HG02571 (cell line): Measurements from ENCODE around the gene PXDN.
"Not testable (repeated sequence)": the region's sequence is repeated elsewhere in the genome, so short reads cannot be mapped to it uniquely, and the experiment has no call there.

Source experiments
- ATAC-seq: cut with Tn5 transposase; IDR thresholded peaks from one replicate; pipeline ENCODE4 v1.9.1; 2021; ENCODE audit warnings: mild to moderate bottlenecking, moderate library complexity; ENCODE audit not compliant: unreplicated experiment

PXDN gene

GRCh38 chr2:1688859-1689258, 55.5 kb downstream of the PXDN start:
- ATAC-seq = no peak

- ATAC-seq = no peak
Measured at GRCh38 chr2:1688161-1688560, 56.2 kb downstream of the PXDN start.

- ATAC-seq = no peak
Measured at GRCh38 chr2:1687254-1687653, 57.1 kb downstream of the PXDN start.

GRCh38 chr2:1686784-1687105, 57.6 kb downstream of the PXDN start:
- ATAC-seq = no peak

GRCh38 chr2:1685957-1686783, 58.1 kb downstream of the PXDN start:
- no peak for ATAC-seq

GRCh38 chr2:1685078-1685956, 59.0 kb downstream of the PXDN start:
- no peak for ATAC-seq

DNA sequence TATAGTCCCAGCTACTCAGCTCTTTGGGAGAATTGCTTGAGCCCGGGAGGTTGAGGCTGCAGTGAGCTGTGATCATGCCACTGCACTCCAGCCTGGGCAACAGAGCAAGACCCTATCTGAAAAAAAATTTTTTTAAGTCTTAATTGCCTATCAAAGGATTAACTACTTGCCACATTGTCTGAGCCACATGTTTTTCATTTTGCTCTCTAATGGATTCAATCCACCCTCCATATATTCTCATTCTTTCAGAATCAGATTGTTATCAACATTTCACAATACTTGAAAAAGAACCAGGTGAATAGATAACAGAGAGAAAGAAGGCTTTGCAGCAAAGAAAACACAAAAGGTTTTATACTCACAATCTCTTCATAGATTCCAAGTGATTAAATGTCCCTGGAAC, 61.0 kb downstream of the PXDN start:
- ATAC-seq = no peak

- no peak for ATAC-seq
Measured at GRCh38 chr2:1682181-1682440, 62.2 kb downstream of the PXDN start.

DNA sequence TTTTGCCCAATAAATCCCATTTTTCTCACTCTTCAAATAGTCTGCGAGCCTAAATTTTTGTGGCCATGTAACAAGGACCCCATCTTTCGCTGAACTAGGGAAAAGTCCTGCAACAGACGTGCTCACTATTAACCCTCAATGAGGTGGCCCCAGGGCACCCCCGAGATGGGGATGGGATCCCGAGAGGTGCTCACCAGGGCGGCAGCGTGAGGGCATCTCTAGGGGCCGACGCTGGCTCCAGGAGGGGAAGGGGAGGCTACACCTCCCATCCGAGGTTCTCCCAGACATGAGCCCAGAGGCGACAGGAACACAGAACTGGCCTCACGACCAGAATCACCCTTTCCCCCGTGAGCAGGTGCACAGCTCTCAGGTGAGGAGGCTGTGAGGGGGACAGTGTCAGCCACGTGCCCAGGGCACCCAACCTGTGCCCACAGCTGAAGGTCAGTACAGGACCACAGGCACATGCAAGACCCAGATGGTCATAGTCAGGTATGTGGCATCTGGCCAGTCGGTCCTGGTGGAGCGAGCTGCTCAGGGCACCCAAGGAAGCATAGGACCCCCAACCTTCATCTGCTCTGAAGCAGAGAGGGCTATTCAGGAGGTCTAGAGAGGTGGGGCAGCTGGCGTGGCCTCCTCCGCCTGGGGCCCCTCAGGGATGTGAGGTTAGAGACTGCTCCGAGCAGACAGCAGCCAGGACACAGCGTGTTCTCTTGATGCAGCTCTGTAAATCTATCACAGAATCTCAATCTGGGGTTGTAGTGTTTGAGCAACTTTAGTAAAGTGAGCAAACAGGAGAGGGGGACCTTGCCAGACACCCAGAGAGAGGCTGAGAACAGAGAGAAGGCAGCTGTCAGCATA, 62.8 kb downstream of the PXDN start:
- ATAC-seq = no peak

DNA sequence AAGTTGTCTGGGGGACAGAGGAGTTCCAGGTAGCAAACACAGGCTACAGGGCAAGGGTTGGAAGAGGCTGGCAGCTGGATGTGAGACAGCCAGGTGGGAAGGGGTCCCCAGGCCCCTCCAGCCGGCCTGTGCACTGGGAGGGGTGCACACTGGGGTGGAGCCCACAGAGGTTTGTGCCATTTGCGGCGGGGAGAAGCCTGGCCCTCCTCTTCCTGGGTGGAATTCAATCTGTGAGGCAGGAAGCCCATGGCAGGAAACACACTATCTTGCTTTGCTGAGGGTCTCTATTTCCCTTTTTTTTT, 63.3 kb downstream of the PXDN start:
- ATAC-seq = no peak

DNA sequence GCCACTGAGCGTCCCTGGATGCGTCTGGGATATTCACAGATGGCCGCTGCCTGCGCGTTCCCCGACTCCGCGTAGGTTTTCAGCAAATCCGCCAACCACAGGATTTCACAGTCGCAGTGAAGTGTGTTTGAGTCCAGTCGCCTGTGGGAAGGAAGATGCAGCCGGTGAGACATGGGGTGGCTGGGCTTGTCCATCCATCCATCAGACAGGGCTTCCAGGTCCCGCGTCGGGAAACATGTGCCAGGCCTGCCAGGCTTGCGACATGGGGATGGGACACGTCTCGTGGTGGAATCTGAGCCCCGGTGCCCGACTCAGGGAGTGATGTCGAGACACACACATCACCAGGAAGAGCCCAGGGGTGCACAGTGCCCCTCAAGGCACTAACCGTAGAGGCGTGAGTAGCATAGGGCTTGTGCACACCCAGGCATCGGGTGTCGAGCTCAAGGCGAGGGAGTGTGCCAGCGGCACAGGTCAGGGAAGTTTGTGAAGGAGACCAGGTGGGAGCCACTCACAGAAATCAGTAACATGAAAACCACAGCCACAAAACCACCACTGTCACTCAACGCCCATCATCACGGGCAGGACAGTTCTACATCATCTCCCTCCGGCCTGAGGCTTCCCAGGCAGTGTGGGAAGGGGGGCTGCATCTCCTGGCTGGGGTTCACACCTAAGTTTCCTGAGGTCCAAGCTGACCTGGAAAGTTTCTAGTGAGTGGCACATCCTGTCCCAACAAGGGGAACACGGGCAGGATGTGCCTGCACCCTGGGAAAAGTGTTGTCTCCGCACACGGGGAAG, 63.9 kb downstream of the PXDN start:
- ATAC-seq = no peak

- not testable (repeated sequence) for ATAC-seq
Measured at GRCh38 chr2:1679488-1680039, 64.8 kb downstream of the PXDN start.

GRCh38 chr2:1679065-1679464, 65.2 kb downstream of the PXDN start:
- ATAC-seq = not testable (repeated sequence)

DNA sequence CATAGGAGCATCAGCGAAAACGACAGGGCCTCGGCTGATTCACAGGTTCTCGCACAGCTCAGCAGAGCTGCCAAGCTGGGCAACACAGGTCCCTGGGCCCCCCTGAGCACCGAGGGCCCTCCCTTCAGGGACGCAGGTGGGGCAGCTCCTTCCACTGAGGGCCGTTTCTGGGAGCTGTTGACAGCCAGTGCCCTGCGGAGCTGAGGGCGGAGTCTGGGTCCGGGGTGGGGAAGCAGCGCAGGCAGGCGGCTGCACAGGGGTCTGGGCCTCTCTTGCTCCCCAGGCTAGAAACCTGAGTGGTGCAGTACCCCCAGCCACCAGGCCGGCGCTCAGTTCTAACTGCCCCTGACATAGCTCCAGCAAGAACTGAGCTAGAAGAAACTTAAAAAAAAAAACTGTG, 65.7 kb downstream of the PXDN start:
- ATAC-seq = no peak

DNA sequence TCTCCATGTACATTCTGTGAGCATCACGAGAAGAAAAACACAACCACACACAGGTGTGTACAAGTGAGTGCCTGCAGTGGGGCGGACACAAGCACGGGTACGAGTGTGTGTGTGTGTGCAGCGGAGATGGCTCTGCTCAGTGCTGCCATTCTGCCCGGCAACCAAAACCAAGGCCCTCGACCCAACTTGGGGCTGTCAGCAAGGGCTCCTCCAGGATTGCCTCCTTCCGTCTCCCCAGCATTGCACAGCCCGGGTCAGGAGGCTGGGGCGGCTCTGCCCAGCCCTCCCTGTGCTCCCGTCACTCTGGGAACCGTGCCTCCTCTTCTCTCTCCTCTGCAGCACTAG, 66.5 kb downstream of the PXDN start:
- ATAC-seq = no peak

- no peak for ATAC-seq
Measured at GRCh38 chr2:1676913-1677820, 67.1 kb downstream of the PXDN start.

GRCh38 chr2:1676091-1676912, 68.0 kb downstream of the PXDN start:
- ATAC-seq = no peak

DNA sequence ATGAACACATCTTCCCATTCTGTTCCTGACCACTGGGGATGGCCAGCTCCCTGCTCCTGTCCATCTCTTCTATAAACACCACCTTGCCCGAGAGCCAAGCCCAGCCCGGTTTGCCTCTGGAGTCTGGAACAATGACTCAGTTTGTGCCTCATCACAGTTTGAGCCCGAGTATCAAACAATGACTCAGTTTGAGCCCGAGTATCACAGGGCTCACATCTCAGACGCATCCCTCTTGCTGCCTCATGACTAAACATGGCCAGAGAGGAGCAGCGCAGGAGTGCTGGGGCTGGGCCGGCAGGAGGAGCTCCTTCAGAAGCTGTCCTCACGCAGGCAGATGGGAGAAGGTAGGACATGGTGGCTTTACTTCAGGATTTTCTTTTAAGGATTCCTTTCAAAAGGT, 68.7 kb downstream of the PXDN start:
- ATAC-seq = no peak
